HFF-Myc (cell line): Measurements from ENCODE around the gene TRIM24.

Experiments used
- DNase-seq: peaks from one replicate; pipeline ENCODE4 v3.0.0-alpha.2; 2011; ENCODE audit warnings: low read depth; ENCODE audit errors: extremely low read depth
- H3K4me3 ChIP-seq: replicated peaks from 2 replicates; pipeline ENCODE4 v1.5.1; 2011; ENCODE audit warnings: low read depth, mild to moderate bottlenecking, control low read depth, low read length
- CTCF ChIP-seq: IDR thresholded peaks from 2 replicates; pipeline ENCODE4 v1.5.1; 2012; ENCODE audit warnings: mild to moderate bottlenecking, low read depth, low read length, control low read depth; ENCODE audit errors: missing control alignments

The TRIM24 gene

DNA sequence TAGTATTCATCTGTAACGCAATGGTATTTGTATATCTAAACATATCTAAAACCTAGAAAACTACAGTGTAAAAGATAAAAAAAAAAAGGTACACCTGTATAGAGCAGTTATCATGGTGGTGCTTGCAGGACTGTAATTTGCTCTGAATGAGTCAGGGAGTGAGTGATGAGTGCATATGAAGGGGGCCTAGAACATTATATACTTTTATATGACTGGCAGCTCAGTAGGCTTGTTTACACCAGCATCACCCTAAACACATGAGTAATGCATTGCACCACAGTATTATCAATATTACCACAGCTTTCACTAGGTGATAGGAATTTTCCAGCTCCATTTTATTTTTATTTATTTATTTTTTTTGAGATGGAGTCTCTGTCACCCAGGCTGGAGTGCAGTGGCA, 40.8 kb downstream of the TRIM24 start:
- H3K4me3 ChIP-seq = no peak overlapping the region
- no peak for DNase-seq
- TF ChIP-seq CTCF = no peak

- TF ChIP-seq CTCF = no peak
- H3K4me3 ChIP-seq = no peak overlapping the region
These were observed 42.1 kb downstream of the TRIM24 start for GRCh38 chr7:138502023-138502767.

DNA sequence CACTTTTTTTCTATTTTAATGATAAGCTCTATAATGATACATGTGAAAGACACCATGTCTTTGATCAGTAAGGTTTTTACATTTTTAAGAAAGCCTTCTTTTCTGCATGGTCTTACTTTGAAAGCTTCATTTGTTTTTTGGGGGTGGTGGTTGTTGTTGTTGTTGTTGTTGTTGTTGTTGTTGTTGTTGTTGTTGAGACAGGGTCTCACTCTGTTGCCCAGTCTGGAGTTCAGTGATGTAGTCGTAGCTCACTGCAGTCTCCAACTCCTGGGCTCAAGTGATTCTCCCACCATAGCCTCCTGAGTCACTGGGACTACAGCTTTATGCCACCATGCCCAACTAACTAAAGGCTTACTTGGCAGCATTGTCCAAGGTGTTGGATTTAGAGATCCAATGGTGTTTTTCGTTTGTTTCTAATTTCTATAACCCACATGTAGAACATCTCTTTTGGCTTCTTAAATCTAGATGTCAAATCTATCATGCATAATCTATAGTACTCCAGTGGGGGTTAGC, 45.4 kb downstream of the TRIM24 start:
- no peak for TF ChIP-seq CTCF
- no peak overlapping the region for H3K4me3 ChIP-seq
- no peak for DNase-seq

More at GRCh38 chr7:138502023-138502767, 42.1 kb downstream of the TRIM24 start:
- no peak for DNase-seq

GRCh38 chr7:138506764-138507163, 46.7 kb downstream of the TRIM24 start:
- no peak for TF ChIP-seq CTCF
- H3K4me3 ChIP-seq = no peak overlapping the region
- DNase-seq = no peak

- TF ChIP-seq CTCF = no peak
These were observed 49.9 kb downstream of the TRIM24 start for GRCh38 chr7:138510003-138510402.

GRCh38 chr7:138512092-138512858, 52.2 kb downstream of the TRIM24 start:
- no peak for DNase-seq
- TF ChIP-seq CTCF = no peak
- no peak overlapping the region for H3K4me3 ChIP-seq

More at GRCh38 chr7:138510003-138510402, 49.9 kb downstream of the TRIM24 start:
- no peak for DNase-seq
- no peak overlapping the region for H3K4me3 ChIP-seq
